ENCODE data around the gene TRIP13. TPM values are rescaled to one million over a fixed set of nuclear protein-coding genes. Genes with fewer than 3 reads are reported as not detected.
A peak's percentile ranks its signal among the peaks of the same experiment; 100 is the strongest.
"Not testable (repeated sequence)": the region's sequence is repeated elsewhere in the genome, so short reads cannot be mapped to it uniquely, and the experiment has no call there.

TRIP13 gene
- total RNA-seq: 7.5 TPM

GRCh38 chr5:892394-893136 is at the start of gene TRIP13, which contains the start of gene BRD9:
Gene TRIP13, plus strand, starts transcription at chr5:892884. Its CDS starts 115 bp downstream, at chr5:892999.
Gene BRD9, minus strand, starts transcription at chr5:892801. Its CDS starts 144 bp downstream, at chr5:892657.
- peak; percentile 67 for DNase-seq

- DNase-seq: not testable (repeated sequence)
Observed at GRCh38 chr5:843371-843770, 49.3 kb upstream of the TRIP13 start.

- not testable (repeated sequence) for DNase-seq
Observed at GRCh38 chr5:843926-844325, 48.8 kb upstream of the TRIP13 start.

GRCh38 chr5:844426-844825 is 48.3 kb upstream of the TRIP13 start:
- DNase-seq: not testable (repeated sequence)

GRCh38 chr5:845031-845675 is 47.5 kb upstream of the TRIP13 start:
- DNase-seq: not testable (repeated sequence)

- DNase-seq: not testable (repeated sequence)
Observed at GRCh38 chr5:845676-846601, 46.7 kb upstream of the TRIP13 start.

- DNase-seq: not testable (repeated sequence)
Observed at GRCh38 chr5:846602-847091, 46.0 kb upstream of the TRIP13 start.

GRCh38 chr5:847212-847611 is 45.5 kb upstream of the TRIP13 start:
- DNase-seq: not testable (repeated sequence)

- DNase-seq: not testable (repeated sequence)
Observed at GRCh38 chr5:847736-848135, 44.9 kb upstream of the TRIP13 start.

- DNase-seq: no peak
Observed at GRCh38 chr5:848671-849111, 44.0 kb upstream of the TRIP13 start.

GRCh38 chr5:849651-850301 is 42.9 kb upstream of the TRIP13 start:
- no peak for DNase-seq

GRCh38 chr5:850511-851006 is 42.1 kb upstream of the TRIP13 start, which contains the start of gene ZDHHC11:
Gene ZDHHC11, minus strand, starts transcription at chr5:850986. Its CDS starts 384 bp downstream, at chr5:850602.
- DNase-seq: no peak

GRCh38 chr5:851076-851475 is 41.6 kb upstream of the TRIP13 start:
- no peak for DNase-seq

- no peak for DNase-seq
Observed at GRCh38 chr5:851553-851952, 41.1 kb upstream of the TRIP13 start.

- no peak for DNase-seq
Observed at GRCh38 chr5:852018-852417, 40.7 kb upstream of the TRIP13 start.

- no peak for DNase-seq
Observed at GRCh38 chr5:852431-853401, 40.0 kb upstream of the TRIP13 start.

GRCh38 chr5:853416-854090 is 39.1 kb upstream of the TRIP13 start:
- DNase-seq: not testable (repeated sequence)

GRCh38 chr5:854217-854616 is 38.5 kb upstream of the TRIP13 start:
- DNase-seq: no peak

- DNase-seq: no peak
Observed at GRCh38 chr5:854966-855743, 37.5 kb upstream of the TRIP13 start.

Measured in occipital lobe (tissue), 2 donors.